Osteocyte (in vitro differentiated cells): ENCODE results near the gene SPATS2. TPM values are rescaled to one million over a fixed set of nuclear protein-coding genes. Genes with fewer than 3 reads are reported as not detected.
"Not testable (repeated sequence)": the region's sequence is repeated elsewhere in the genome, so short reads cannot be mapped to it uniquely, and the experiment has no call there.

ENCODE experiments used
- DNase-seq: peaks from one replicate; pipeline ENCODE4 v3.0.0; 2021; ENCODE audit warnings: mixed read lengths; ENCODE audit not compliant: unreplicated experiment; ENCODE audit errors: extremely low spot score
- H3K27ac Mint-ChIP-seq: one replicate; pipeline ENCODE4 v1.8.0; 2021; ENCODE audit warnings: mild to moderate bottlenecking, mixed read lengths; ENCODE audit not compliant: unreplicated experiment
- H3K27me3 Mint-ChIP-seq: one replicate; pipeline ENCODE4 v1.8.0; 2021; ENCODE audit warnings: mixed read lengths; ENCODE audit not compliant: unreplicated experiment
- H3K36me3 Mint-ChIP-seq: one replicate; pipeline ENCODE4 v1.8.0; 2021; ENCODE audit warnings: mixed read lengths; ENCODE audit not compliant: unreplicated experiment
- H3K4me1 Mint-ChIP-seq: one replicate; pipeline ENCODE4 v1.8.0; 2021; ENCODE audit warnings: mixed read lengths; ENCODE audit not compliant: unreplicated experiment
- H3K4me3 Mint-ChIP-seq: one replicate; pipeline ENCODE4 v1.8.0; 2021; ENCODE audit warnings: mild to moderate bottlenecking, moderate library complexity, mixed read lengths; ENCODE audit not compliant: unreplicated experiment
- H3K9me3 Mint-ChIP-seq: one replicate; pipeline ENCODE4 v1.8.0; 2021; ENCODE audit warnings: mixed read lengths; ENCODE audit not compliant: unreplicated experiment
- total RNA-seq: library from RNA; stranded (reverse); gene quantifications from 2 replicates; pipeline ENCODE4 v1.2.1, GENCODE V29; 2021
- TF ChIP-seq, protein P1 (sequence below): fragments of 200-600 bp; sonication (generic); IDR thresholded peaks from 2 replicates; pipeline ENCODE4 v1.5.0; 2021; ENCODE audit warnings: antibody characterized with exemption, mild to moderate bottlenecking, moderate library complexity

The SPATS2 gene
- total RNA-seq, 1 donor from 2014 or later: 25.6 TPM

DNA sequence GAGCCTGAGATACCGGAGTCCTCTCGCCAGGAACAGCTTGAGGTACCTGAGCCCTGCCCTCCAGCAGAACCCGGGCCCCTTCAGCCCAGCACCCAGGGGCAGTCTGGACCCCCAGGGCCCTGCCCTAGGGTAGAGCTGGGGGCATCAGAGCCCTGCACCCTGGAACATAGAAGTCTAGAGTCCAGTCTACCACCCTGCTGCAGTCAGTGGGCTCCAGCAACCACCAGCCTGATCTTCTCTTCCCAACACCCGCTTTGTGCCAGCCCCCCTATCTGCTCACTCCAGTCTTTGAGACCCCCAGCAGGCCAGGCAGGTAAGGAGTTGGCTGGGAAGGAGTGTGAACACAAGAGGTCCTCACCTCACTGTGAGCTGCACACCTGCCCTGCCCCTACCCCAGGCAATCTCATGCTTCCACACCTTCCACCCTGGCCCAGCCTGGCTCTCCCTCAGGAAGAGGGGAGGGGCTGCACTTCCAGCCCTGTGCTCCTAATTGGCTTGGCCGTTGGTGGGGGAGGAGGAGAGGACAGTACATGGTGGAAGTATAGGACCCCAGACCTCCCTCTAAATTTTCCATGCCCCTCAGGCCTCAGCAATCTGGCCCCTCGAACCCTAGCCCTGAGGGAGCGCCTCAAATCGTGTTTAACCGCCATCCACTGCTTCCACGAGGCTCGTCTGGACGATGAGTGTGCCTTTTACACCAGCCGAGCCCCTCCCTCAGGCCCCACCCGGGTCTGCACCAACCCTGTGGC lies 36.5 kb upstream of the SPATS2 start:
- H3K9me3 Mint-ChIP-seq: no peaks in the 10 kb centered on the region
- TF ChIP-seq, protein P1, sequence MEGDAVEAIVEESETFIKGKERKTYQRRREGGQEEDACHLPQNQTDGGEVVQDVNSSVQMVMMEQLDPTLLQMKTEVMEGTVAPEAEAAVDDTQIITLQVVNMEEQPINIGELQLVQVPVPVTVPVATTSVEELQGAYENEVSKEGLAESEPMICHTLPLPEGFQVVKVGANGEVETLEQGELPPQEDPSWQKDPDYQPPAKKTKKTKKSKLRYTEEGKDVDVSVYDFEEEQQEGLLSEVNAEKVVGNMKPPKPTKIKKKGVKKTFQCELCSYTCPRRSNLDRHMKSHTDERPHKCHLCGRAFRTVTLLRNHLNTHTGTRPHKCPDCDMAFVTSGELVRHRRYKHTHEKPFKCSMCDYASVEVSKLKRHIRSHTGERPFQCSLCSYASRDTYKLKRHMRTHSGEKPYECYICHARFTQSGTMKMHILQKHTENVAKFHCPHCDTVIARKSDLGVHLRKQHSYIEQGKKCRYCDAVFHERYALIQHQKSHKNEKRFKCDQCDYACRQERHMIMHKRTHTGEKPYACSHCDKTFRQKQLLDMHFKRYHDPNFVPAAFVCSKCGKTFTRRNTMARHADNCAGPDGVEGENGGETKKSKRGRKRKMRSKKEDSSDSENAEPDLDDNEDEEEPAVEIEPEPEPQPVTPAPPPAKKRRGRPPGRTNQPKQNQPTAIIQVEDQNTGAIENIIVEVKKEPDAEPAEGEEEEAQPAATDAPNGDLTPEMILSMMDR: no peak
- H3K27me3 Mint-ChIP-seq: peaks cover 6% of the 10 kb centered on the region
- H3K4me3 Mint-ChIP-seq: no peak overlapping the region
- peaks cover 3% of the 10 kb centered on the region for H3K4me1 Mint-ChIP-seq
- H3K27ac Mint-ChIP-seq: peak overlapping the region; percentile 23
- no peaks in the 10 kb centered on the region for H3K36me3 Mint-ChIP-seq
- no peak for DNase-seq

- no peak for DNase-seq
- no peaks in the 10 kb centered on the region for H3K36me3 Mint-ChIP-seq
- H3K4me1 Mint-ChIP-seq: peaks cover 3% of the 10 kb centered on the region
- no peak overlapping the region for H3K27ac Mint-ChIP-seq
- H3K27me3 Mint-ChIP-seq: peaks cover 8% of the 10 kb centered on the region
- H3K9me3 Mint-ChIP-seq: no peaks in the 10 kb centered on the region
- TF ChIP-seq, protein P1: peak; percentile 89
- no peak overlapping the region for H3K4me3 Mint-ChIP-seq
Observed at GRCh38 chr12:49331380-49332222, 35.7 kb upstream of the SPATS2 start.

DNA sequence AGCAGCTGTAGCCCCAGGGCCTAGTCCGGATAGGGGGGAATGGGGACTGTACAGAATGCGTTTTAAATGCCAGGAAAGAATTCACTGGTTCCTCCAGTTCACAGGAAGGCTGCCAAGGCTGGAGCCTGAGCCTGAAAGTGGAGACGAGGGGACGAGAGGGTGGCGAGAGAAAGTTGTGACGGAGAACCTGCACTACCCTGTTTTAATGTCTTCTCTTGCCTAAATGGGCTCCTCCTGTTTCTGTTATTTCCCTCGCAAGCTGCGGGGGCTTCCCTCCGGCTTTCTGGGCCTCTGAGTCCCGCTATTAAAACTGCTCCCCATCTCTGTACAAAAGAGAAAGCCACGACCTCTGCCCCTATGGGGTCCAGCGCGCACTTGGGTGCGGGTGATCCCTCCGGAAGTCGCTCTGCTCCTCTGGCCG lies 34.8 kb upstream of the SPATS2 start:
- H3K27ac Mint-ChIP-seq: no peak overlapping the region
- no peak for DNase-seq
- no peak overlapping the region for H3K4me3 Mint-ChIP-seq
- H3K4me1 Mint-ChIP-seq: peaks cover 9% of the 10 kb centered on the region
- no peaks in the 10 kb centered on the region for H3K36me3 Mint-ChIP-seq
- H3K27me3 Mint-ChIP-seq: peaks cover 16% of the 10 kb centered on the region
- TF ChIP-seq, protein P1: no peak
- H3K9me3 Mint-ChIP-seq: no peaks in the 10 kb centered on the region

- Mint-ChIP-seq H3K4me1 (peaks cover 9% of the 10 kb centered on the region), H3K9me3 (no peaks in the 10 kb centered on the region), H3K4me3 (no peak overlapping the region), H3K27ac (no peak overlapping the region), H3K36me3 (no peaks in the 10 kb centered on the region), H3K27me3 (peaks cover 19% of the 10 kb centered on the region)
- no peak for DNase-seq
- TF ChIP-seq, protein P1: no peak
Observed at GRCh38 chr12:49332891-49333371, 34.3 kb upstream of the SPATS2 start.

DNA sequence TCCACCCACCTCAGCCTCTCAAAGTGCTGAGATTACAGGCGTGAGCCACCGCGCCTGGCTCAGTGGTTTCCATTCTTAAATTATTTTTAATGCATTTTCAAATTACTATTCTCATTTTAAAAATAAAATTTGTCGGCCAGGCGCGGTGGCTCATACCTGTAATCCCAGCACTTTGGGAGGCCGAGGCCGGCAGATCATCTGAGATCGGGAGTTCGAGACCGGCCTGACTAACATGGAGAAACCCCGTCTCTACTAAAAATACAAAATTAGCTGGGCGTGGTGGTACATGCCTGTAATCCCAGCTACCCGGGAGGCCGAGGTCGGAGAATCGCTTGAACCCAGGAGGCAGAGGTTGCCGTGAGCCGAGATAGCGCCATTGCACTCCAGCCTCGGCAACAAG lies 33.5 kb upstream of the SPATS2 start:
- H3K36me3 Mint-ChIP-seq, H3K4me1 Mint-ChIP-seq, H3K4me3 Mint-ChIP-seq, H3K9me3 Mint-ChIP-seq, H3K27ac Mint-ChIP-seq, DNase-seq: not testable (repeated sequence)
- peaks cover 22% of the 10 kb centered on the region for H3K27me3 Mint-ChIP-seq
